Liver (tissue), 9 donors: ENCODE measurements around the gene MAP3K4. TPM values are rescaled to one million over a fixed set of nuclear protein-coding genes. Genes with fewer than 3 reads are reported as not detected.

Experiments used
- DNase-seq: peaks from one replicate; pipeline ENCODE4 v3.0.0-alpha.2; 2017; ENCODE audit warnings: low spot score
- H3K27ac ChIP-seq, 2 donors: one replicate each; pipeline ENCODE4 v1.7.0; 2013; ENCODE audit warnings: inconsistent platforms in 2 of 2, low read length in 2 of 2, control low read depth in 1 of 2, low read depth in 1 of 2, mild to moderate bottlenecking in 1 of 2
- H3K27me3 ChIP-seq, 4 donors: one replicate each; pipeline versions ENCODE4 v1.6.1 to v1.7.0; 2013; ENCODE audit warnings: low read length in 3 of 4, inconsistent platforms in 1 of 4, mild to moderate bottlenecking in 1 of 4, moderate library complexity in 1 of 4; ENCODE audit not compliant: control insufficient read depth in 4 of 4, insufficient read depth in 4 of 4
- H3K36me3 ChIP-seq, 4 donors: one replicate each; pipeline versions ENCODE4 v1.6.1 to v1.7.0; 2013; ENCODE audit warnings: low read length in 3 of 4, mild to moderate bottlenecking in 3 of 4, low read depth in 1 of 4, moderate library complexity in 1 of 4; ENCODE audit not compliant: control insufficient read depth in 4 of 4, insufficient read depth in 3 of 4
- H3K4me1 ChIP-seq, 4 donors: one replicate each; pipeline versions ENCODE4 v1.6.1 to v1.7.0; 2013; ENCODE audit warnings: low read length in 3 of 4, mild to moderate bottlenecking in 3 of 4, moderate library complexity in 1 of 4; ENCODE audit not compliant: control insufficient read depth in 4 of 4, insufficient read depth in 4 of 4
- H3K4me3 ChIP-seq, 3 donors: one replicate each; pipeline versions ENCODE4 v1.6.1 to v1.7.0; 2013; ENCODE audit warnings: low read length in 3 of 3, control low read depth in 1 of 3, low read depth in 1 of 3, mild to moderate bottlenecking in 1 of 3
- H3K9ac ChIP-seq, 2 donors: one replicate each; pipeline ENCODE4 v1.7.0; 2013; ENCODE audit warnings: low read length in 2 of 2, mild to moderate bottlenecking in 2 of 2, moderate library complexity in 2 of 2, control low read depth in 1 of 2, low read depth in 1 of 2
- H3K9me3 ChIP-seq, 4 donors: one replicate each; pipeline versions ENCODE4 v1.6.1 to v1.7.0; 2013; ENCODE audit warnings: low read length in 3 of 4; ENCODE audit not compliant: control insufficient read depth in 4 of 4
- ATF3 ChIP-seq: IDR thresholded peaks from 2 replicates; pipeline ENCODE4 v1.6.1; 2016; ENCODE audit warnings: antibody characterized with exemption
- EGR1 ChIP-seq, 2 donors: IDR thresholded peaks; 2 replicates each; pipeline ENCODE4 v1.6.1; 2016 to 2018; ENCODE audit warnings: antibody characterized with exemption in 2 of 2, low read depth in 2 of 2
- FOXA1 ChIP-seq: IDR thresholded peaks from 2 replicates; pipeline ENCODE4 v1.6.1; 2016; ENCODE audit warnings: antibody characterized with exemption
- FOXA2 ChIP-seq: IDR thresholded peaks from 2 replicates; pipeline ENCODE4 v1.6.1; 2016; ENCODE audit warnings: antibody characterized with exemption
- GABPA ChIP-seq, 2 donors: IDR thresholded peaks in 1 of 2; conservative IDR thresholded peaks in 1 of 2; 2 replicates each; pipeline ENCODE4 v1.6.1; 2016; ENCODE audit warnings: antibody characterized with exemption in 2 of 2, mild to moderate bottlenecking in 1 of 2, moderate library complexity in 1 of 2
- HNF4A ChIP-seq, 2 donors: conservative IDR thresholded peaks; 2 replicates each; pipeline ENCODE4 v1.6.1; 2016; ENCODE audit warnings: antibody characterized with exemption in 2 of 2, mild to moderate bottlenecking in 2 of 2
- HNF4G ChIP-seq: IDR thresholded peaks from 2 replicates; pipeline ENCODE4 v1.6.1; 2016; ENCODE audit warnings: antibody characterized with exemption
- JUND ChIP-seq, 2 donors: IDR thresholded peaks; 2 replicates each; pipeline ENCODE4 v1.6.1; 2016; ENCODE audit warnings: antibody characterized with exemption in 2 of 2
- MAX ChIP-seq: IDR thresholded peaks from 2 replicates; pipeline ENCODE4 v1.6.1; 2016; ENCODE audit warnings: antibody characterized with exemption
- NR2F2 ChIP-seq: IDR thresholded peaks from 2 replicates; pipeline ENCODE4 v1.6.1; 2016; ENCODE audit warnings: antibody characterized with exemption
- RAD21 ChIP-seq, 2 donors: IDR thresholded peaks; 2 replicates each; pipeline ENCODE4 v1.6.1; 2016; ENCODE audit warnings: antibody characterized with exemption in 2 of 2, mild to moderate bottlenecking in 2 of 2
- REST ChIP-seq: IDR thresholded peaks from 2 replicates; pipeline ENCODE4 v1.6.1; 2016; ENCODE audit warnings: antibody characterized with exemption, mild to moderate bottlenecking
- RXRA ChIP-seq, 2 donors: IDR thresholded peaks; 2 replicates each; pipeline ENCODE4 v1.6.1; 2017 to 2018; ENCODE audit warnings: antibody characterized with exemption in 2 of 2, mild to moderate bottlenecking in 1 of 2
- SP1 ChIP-seq: IDR thresholded peaks from 2 replicates; pipeline ENCODE4 v1.6.1; 2018; ENCODE audit warnings: antibody characterized with exemption, mild to moderate bottlenecking
- TAF1 ChIP-seq: conservative IDR thresholded peaks from 2 replicates; pipeline ENCODE4 v1.6.1; 2016; ENCODE audit warnings: antibody characterized with exemption, mild to moderate bottlenecking
- WGBS: extraction: QIAGEN DNeasy Blood & Tissue Kit; methylation state at CpG from one replicate; pipeline ENCODE4 v1.1.7; 2013; 5-methylcytosine and 5-hydroxymethylcytosine counted together
- polyA plus RNA-seq, 2 donors: library from polyadenylated mRNA; stranded (reverse) in 1 of 2; unstranded in 1 of 2; fragments of 200-250 nt in 1 of 2; fragments of >200 nt in 1 of 2; fragmentation: Nextera tagmentation in 1 of 2; extraction: Ambion mirVana in 1 of 2; gene quantifications; one replicate each; pipeline versions ENCODE4 v1.2.1 to v1.2.3, GENCODE V29; 2013 to 2015
- total RNA-seq, 2 donors: library from RNA; depleted of rRNA; stranded (reverse); fragments of >200 nt; gene quantifications; one replicate each; pipeline ENCODE4 v1.2.3, GENCODE V29; 2014
- TF ChIP-seq, protein P1 (sequence below): fragments of 150-350 bp; IDR thresholded peaks from 2 replicates; pipeline ENCODE4 v1.5.1; 2017; ENCODE audit warnings: improper control_type of control experiment, low read depth, low read length; ENCODE audit not compliant: missing input control
- TF ChIP-seq, protein P2 (sequence below): IDR thresholded peaks from 2 replicates; pipeline ENCODE4 v1.6.1; 2016; ENCODE audit warnings: antibody characterized with exemption
- donor health status: healthy.
- donor health status: healthy.
- donor health status: healthy.
- donor health status: healthy.
- donor health status: healthy.

Gene MAP3K4
- total and polyA plus RNA-seq, 4 donors: 4.3 to 20.0 (median 11.7) TPM

GRCh38 chr6:161128230-161128629 lies 136.7 kb downstream of the MAP3K4 start:
- Histone ChIP-seq H3K27ac (no peak overlapping the region), H3K36me3 (peaks cover 0 to 6% (median 3%) of the 10 kb centered on the region in 4 donors), H3K4me1 (no peaks in the 10 kb centered on the region), H3K27me3 (no peaks in the 10 kb centered on the region), H3K9me3 (no peaks in the 10 kb centered on the region), H3K4me3 (no peak overlapping the region), H3K9ac (no peak overlapping the region)
- TF ChIP-seq, protein P1, sequence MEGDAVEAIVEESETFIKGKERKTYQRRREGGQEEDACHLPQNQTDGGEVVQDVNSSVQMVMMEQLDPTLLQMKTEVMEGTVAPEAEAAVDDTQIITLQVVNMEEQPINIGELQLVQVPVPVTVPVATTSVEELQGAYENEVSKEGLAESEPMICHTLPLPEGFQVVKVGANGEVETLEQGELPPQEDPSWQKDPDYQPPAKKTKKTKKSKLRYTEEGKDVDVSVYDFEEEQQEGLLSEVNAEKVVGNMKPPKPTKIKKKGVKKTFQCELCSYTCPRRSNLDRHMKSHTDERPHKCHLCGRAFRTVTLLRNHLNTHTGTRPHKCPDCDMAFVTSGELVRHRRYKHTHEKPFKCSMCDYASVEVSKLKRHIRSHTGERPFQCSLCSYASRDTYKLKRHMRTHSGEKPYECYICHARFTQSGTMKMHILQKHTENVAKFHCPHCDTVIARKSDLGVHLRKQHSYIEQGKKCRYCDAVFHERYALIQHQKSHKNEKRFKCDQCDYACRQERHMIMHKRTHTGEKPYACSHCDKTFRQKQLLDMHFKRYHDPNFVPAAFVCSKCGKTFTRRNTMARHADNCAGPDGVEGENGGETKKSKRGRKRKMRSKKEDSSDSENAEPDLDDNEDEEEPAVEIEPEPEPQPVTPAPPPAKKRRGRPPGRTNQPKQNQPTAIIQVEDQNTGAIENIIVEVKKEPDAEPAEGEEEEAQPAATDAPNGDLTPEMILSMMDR: no peak
- WGBS: 97% methylated on average over 2 of the region's 2 CpGs
- no peak for DNase-seq

GRCh38 chr6:161128680-161129196 lies 137.2 kb downstream of the MAP3K4 start:
- H3K4me3 ChIP-seq: no peak overlapping the region
- H3K9ac ChIP-seq: no peak overlapping the region
- no peaks in the 10 kb centered on the region for H3K9me3 ChIP-seq
- TF ChIP-seq JUND (IDR thresholded peaks at IDR 0.05): no peak
- TF ChIP-seq EGR1 (IDR thresholded peaks at IDR 0.05; ENCODE audit: low read depth in 2 of 2): no peak
- TF ChIP-seq TAF1: no peak
- TF ChIP-seq FOXA1: no peak
- TF ChIP-seq, protein P2, sequence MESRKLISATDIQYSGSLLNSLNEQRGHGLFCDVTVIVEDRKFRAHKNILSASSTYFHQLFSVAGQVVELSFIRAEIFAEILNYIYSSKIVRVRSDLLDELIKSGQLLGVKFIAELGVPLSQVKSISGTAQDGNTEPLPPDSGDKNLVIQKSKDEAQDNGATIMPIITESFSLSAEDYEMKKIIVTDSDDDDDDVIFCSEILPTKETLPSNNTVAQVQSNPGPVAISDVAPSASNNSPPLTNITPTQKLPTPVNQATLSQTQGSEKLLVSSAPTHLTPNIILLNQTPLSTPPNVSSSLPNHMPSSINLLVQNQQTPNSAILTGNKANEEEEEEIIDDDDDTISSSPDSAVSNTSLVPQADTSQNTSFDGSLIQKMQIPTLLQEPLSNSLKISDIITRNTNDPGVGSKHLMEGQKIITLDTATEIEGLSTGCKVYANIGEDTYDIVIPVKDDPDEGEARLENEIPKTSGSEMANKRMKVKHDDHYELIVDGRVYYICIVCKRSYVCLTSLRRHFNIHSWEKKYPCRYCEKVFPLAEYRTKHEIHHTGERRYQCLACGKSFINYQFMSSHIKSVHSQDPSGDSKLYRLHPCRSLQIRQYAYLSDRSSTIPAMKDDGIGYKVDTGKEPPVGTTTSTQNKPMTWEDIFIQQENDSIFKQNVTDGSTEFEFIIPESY: no peak
- TF ChIP-seq REST: no peak
- no peak for TF ChIP-seq GABPA (IDR thresholded peaks at IDR 0.05 in 1 of 2, conservative IDR thresholded peaks at IDR 0.05 in 1 of 2)
- no peak for TF ChIP-seq RAD21 (IDR thresholded peaks at IDR 0.05)
- TF ChIP-seq FOXA2: no peak
- TF ChIP-seq RXRA (IDR thresholded peaks at IDR 0.05): no peak
- no peak for TF ChIP-seq HNF4A (conservative IDR thresholded peaks at IDR 0.05)
- no peak for TF ChIP-seq ATF3
- TF ChIP-seq SP1: no peak
- TF ChIP-seq HNF4G: no peak
- no peak for TF ChIP-seq MAX
- TF ChIP-seq NR2F2: no peak
- no peaks in the 10 kb centered on the region for H3K4me1 ChIP-seq
- H3K36me3 ChIP-seq: peaks cover 0 to 6% (median 3%) of the 10 kb centered on the region in 4 donors
- 93% methylated on average over 12 of the region's 12 CpGs for WGBS
- DNase-seq: no peak
- no peaks in the 10 kb centered on the region for H3K27me3 ChIP-seq
- no peak overlapping the region for H3K27ac ChIP-seq
